DMS153 treated with DMSO at 0.1 percent for 48 hours (cell line): Measurements from ENCODE around the gene CRHR2.
"Not testable (repeated sequence)": the region's sequence is repeated elsewhere in the genome, so short reads cannot be mapped to it uniquely, and the experiment has no call there.

Experiments used
- DNase-seq: peaks from one replicate; lab custom pipeline; 2025; ENCODE audit not compliant: unreplicated experiment; lab: John Stamatoyannopoulos, UW

CRHR2 gene

GRCh38 chr7:30682212-30683083, at the start of gene CRHR2:
TSS of gene CRHR2 (minus strand) at chr7:30682456. CDS start at chr7:30682280, 176 bp downstream.
- peak; percentile 55 for DNase-seq

GRCh38 chr7:30731581-30731980, 49.3 kb upstream of the CRHR2 start:
- peak; percentile 10 for DNase-seq

- DNase-seq = no peak
Measured at GRCh38 chr7:30730996-30731395, 48.7 kb upstream of the CRHR2 start.

- DNase-seq = no peak
Measured at GRCh38 chr7:30730097-30730496, 47.8 kb upstream of the CRHR2 start.

- no peak for DNase-seq
Measured at GRCh38 chr7:30729642-30730041, 47.4 kb upstream of the CRHR2 start.

- no peak for DNase-seq
Measured at GRCh38 chr7:30728591-30729100, 46.4 kb upstream of the CRHR2 start.

- DNase-seq = no peak
Measured at GRCh38 chr7:30727061-30727945, 45.0 kb upstream of the CRHR2 start.

- DNase-seq = no peak
Measured at GRCh38 chr7:30726296-30727006, 44.2 kb upstream of the CRHR2 start.

GRCh38 chr7:30723776-30724175, 41.5 kb upstream of the CRHR2 start:
- no peak for DNase-seq

GRCh38 chr7:30722671-30723070, 40.4 kb upstream of the CRHR2 start:
- DNase-seq = no peak

- no peak for DNase-seq
Measured at GRCh38 chr7:30722187-30722586, 39.9 kb upstream of the CRHR2 start.

- no peak for DNase-seq
Measured at GRCh38 chr7:30721211-30721610, 39.0 kb upstream of the CRHR2 start.

GRCh38 chr7:30719434-30719833, 37.2 kb upstream of the CRHR2 start:
- DNase-seq = not testable (repeated sequence)

GRCh38 chr7:30717181-30717580, 34.9 kb upstream of the CRHR2 start:
- no peak for DNase-seq

- no peak for DNase-seq
Measured at GRCh38 chr7:30714129-30714528, 31.9 kb upstream of the CRHR2 start.

GRCh38 chr7:30713392-30713791, 31.1 kb upstream of the CRHR2 start:
- DNase-seq = no peak

- no peak for DNase-seq
Measured at GRCh38 chr7:30710669-30711068, 28.4 kb upstream of the CRHR2 start.

- DNase-seq = no peak
Measured at GRCh38 chr7:30709549-30709948, 27.3 kb upstream of the CRHR2 start.

GRCh38 chr7:30708983-30709382, 26.7 kb upstream of the CRHR2 start:
- DNase-seq = no peak

GRCh38 chr7:30708412-30708811, 26.2 kb upstream of the CRHR2 start:
- DNase-seq = no peak
